Measurements from ENCODE around the gene ACAN.

Gene ACAN

DNA sequence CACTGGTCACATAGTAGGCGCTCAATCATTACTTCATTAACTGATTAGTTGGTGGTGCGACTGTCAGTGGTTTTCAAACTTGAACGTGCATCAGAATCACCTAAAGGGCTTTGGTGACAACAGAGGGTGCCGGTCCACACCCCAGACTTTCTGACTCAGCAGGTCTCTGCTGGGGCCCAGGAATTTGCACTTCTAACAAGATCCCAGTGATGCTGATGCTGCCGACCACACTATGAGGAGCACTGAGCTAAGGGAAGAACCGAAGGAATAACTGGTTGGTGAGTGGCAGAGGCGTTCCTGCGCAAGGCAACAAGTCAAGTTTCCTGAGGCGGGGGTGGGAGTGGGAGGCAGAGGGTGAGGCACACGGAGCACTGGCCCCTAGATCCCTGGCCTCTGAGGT lies 73.3 kb downstream of the ACAN start:
- H3K27ac ChIP-seq (replicated peaks): no peak overlapping the region
- TF ChIP-seq POLR2AphosphoS5 (IDR thresholded peaks at IDR 0.05; ENCODE audit: low read depth): no peak
- no peak for TF ChIP-seq GABPA (IDR thresholded peaks at IDR 0.05; ENCODE audit: low read depth)
- TF ChIP-seq, protein P1, sequence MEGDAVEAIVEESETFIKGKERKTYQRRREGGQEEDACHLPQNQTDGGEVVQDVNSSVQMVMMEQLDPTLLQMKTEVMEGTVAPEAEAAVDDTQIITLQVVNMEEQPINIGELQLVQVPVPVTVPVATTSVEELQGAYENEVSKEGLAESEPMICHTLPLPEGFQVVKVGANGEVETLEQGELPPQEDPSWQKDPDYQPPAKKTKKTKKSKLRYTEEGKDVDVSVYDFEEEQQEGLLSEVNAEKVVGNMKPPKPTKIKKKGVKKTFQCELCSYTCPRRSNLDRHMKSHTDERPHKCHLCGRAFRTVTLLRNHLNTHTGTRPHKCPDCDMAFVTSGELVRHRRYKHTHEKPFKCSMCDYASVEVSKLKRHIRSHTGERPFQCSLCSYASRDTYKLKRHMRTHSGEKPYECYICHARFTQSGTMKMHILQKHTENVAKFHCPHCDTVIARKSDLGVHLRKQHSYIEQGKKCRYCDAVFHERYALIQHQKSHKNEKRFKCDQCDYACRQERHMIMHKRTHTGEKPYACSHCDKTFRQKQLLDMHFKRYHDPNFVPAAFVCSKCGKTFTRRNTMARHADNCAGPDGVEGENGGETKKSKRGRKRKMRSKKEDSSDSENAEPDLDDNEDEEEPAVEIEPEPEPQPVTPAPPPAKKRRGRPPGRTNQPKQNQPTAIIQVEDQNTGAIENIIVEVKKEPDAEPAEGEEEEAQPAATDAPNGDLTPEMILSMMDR (IDR thresholded peaks at IDR 0.05; ENCODE audit: insufficient read depth, low read length): no peak
- TF ChIP-seq SPI1 (IDR thresholded peaks at IDR 0.05; ENCODE audit: borderline replicate concordance, low read depth): no peak
- TF ChIP-seq, protein P2, sequence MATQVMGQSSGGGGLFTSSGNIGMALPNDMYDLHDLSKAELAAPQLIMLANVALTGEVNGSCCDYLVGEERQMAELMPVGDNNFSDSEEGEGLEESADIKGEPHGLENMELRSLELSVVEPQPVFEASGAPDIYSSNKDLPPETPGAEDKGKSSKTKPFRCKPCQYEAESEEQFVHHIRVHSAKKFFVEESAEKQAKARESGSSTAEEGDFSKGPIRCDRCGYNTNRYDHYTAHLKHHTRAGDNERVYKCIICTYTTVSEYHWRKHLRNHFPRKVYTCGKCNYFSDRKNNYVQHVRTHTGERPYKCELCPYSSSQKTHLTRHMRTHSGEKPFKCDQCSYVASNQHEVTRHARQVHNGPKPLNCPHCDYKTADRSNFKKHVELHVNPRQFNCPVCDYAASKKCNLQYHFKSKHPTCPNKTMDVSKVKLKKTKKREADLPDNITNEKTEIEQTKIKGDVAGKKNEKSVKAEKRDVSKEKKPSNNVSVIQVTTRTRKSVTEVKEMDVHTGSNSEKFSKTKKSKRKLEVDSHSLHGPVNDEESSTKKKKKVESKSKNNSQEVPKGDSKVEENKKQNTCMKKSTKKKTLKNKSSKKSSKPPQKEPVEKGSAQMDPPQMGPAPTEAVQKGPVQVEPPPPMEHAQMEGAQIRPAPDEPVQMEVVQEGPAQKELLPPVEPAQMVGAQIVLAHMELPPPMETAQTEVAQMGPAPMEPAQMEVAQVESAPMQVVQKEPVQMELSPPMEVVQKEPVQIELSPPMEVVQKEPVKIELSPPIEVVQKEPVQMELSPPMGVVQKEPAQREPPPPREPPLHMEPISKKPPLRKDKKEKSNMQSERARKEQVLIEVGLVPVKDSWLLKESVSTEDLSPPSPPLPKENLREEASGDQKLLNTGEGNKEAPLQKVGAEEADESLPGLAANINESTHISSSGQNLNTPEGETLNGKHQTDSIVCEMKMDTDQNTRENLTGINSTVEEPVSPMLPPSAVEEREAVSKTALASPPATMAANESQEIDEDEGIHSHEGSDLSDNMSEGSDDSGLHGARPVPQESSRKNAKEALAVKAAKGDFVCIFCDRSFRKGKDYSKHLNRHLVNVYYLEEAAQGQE (IDR thresholded peaks at IDR 0.05; ENCODE audit: insufficient replicate concordance, low read depth): no peak
- DNase-seq (ENCODE audit: low read depth in 1 of 2, low spot score in 1 of 2): no peak
- H3K4me3 ChIP-seq (replicated peaks; ENCODE audit: insufficient read depth, low read length): no peak overlapping the region
- no peaks in the 10 kb centered on the region for H3K27me3 ChIP-seq (ENCODE audit: insufficient read depth, poor library complexity, severe bottlenecking)

DNA sequence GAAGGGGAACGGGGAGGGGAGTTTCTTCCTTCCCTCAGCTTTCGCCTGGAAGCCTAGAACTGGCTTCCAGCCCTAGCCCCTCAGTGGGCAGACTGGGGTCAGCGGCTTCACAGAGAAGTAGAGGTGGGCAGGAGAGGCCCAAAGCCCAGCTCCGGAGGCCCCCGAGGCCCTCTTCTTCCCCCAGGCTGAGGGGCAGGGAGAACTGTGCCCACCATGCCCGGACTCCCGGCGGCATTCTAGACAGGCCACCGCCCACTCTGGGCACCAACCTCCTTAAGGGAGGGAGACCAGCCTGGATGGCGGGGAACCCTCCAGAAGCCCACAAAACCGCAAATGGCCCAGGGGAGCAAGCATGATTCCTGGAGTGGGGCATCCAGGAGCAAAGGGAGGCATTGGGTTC lies 74.2 kb downstream of the ACAN start:
- DNase-seq (ENCODE audit: low read depth in 1 of 2, low spot score in 1 of 2): no peak
- H3K4me3 ChIP-seq (replicated peaks; ENCODE audit: insufficient read depth, low read length): no peak overlapping the region
- H3K27me3 ChIP-seq (ENCODE audit: insufficient read depth, poor library complexity, severe bottlenecking): no peaks in the 10 kb centered on the region
- TF ChIP-seq, protein P2 (IDR thresholded peaks at IDR 0.05; ENCODE audit: insufficient replicate concordance, low read depth): no peak
- TF ChIP-seq GABPA (IDR thresholded peaks at IDR 0.05; ENCODE audit: low read depth) (no peak), SPI1 (IDR thresholded peaks at IDR 0.05; ENCODE audit: borderline replicate concordance, low read depth) (no peak), POLR2AphosphoS5 (IDR thresholded peaks at IDR 0.05; ENCODE audit: low read depth) (no peak)
- TF ChIP-seq, protein P1 (IDR thresholded peaks at IDR 0.05; ENCODE audit: insufficient read depth, low read length): no peak
- H3K27ac ChIP-seq (replicated peaks): no peak overlapping the region

DNA sequence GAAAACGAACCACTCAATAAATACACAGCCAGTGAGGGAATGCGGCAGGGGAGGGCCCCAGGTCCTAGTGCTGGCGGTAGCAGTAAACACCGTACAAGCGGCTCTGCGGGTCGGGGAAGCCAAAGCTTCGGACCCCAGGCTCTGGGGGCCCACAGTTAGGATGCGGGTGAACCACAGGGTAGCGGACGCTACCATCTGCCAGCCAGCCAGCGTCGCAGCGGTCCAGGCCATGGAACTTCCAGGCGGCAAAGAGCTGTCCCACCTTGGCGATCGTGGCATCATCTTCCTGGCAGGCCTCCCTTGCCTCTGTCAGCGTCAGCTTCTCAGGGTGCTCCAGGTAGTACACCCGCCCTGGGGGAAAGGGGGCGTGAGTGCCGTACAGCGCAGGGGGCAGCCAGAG lies 74.7 kb downstream of the ACAN start:
- H3K4me3 ChIP-seq (replicated peaks; ENCODE audit: insufficient read depth, low read length): no peak overlapping the region
- no peaks in the 10 kb centered on the region for H3K27me3 ChIP-seq (ENCODE audit: insufficient read depth, poor library complexity, severe bottlenecking)
- DNase-seq (ENCODE audit: low read depth in 1 of 2, low spot score in 1 of 2): no peak
- H3K27ac ChIP-seq (replicated peaks): no peak overlapping the region
- TF ChIP-seq GABPA (IDR thresholded peaks at IDR 0.05; ENCODE audit: low read depth) (no peak), POLR2AphosphoS5 (IDR thresholded peaks at IDR 0.05; ENCODE audit: low read depth) (no peak)
- TF ChIP-seq, protein P2 (IDR thresholded peaks at IDR 0.05; ENCODE audit: insufficient replicate concordance, low read depth): no peak
